ENCODE data around the gene FUCA1.
"Not testable (repeated sequence)": the region's sequence is repeated elsewhere in the genome, so short reads cannot be mapped to it uniquely, and the experiment has no call there.

The FUCA1 gene

DNA sequence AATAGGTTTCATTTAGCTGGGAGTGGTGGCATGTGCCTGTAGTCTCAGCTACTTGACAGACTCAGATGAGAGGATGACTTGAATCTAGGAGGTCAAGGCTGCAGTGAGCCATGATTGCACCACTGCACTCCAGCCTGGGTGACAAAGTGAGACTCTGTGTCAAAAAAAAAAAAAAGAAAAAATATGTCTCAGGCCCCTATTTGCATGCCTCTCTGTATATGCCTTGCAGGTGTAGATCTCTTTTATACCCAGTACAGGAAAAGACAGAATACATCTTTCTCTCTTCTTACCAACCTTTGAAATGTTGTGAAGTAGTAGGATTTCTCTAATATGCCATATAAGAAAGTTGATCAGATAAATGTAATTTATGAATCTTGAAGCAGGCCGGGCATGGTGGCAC, 38.6 kb upstream of the FUCA1 start:
- DNase-seq (ENCODE audit: extremely low read depth, insufficient read length), result no peak
- peaks cover 4% of the 10 kb centered on the region for H3K36me3 ChIP-seq (ENCODE audit: control insufficient read depth, insufficient read depth, low read length)
- TF ChIP-seq, protein P1, sequence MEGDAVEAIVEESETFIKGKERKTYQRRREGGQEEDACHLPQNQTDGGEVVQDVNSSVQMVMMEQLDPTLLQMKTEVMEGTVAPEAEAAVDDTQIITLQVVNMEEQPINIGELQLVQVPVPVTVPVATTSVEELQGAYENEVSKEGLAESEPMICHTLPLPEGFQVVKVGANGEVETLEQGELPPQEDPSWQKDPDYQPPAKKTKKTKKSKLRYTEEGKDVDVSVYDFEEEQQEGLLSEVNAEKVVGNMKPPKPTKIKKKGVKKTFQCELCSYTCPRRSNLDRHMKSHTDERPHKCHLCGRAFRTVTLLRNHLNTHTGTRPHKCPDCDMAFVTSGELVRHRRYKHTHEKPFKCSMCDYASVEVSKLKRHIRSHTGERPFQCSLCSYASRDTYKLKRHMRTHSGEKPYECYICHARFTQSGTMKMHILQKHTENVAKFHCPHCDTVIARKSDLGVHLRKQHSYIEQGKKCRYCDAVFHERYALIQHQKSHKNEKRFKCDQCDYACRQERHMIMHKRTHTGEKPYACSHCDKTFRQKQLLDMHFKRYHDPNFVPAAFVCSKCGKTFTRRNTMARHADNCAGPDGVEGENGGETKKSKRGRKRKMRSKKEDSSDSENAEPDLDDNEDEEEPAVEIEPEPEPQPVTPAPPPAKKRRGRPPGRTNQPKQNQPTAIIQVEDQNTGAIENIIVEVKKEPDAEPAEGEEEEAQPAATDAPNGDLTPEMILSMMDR (IDR thresholded peaks at IDR 0.05; ENCODE audit: insufficient read depth, low read length, poor library complexity, severe bottlenecking), result no peak
- no peak overlapping the region for H3K4me3 ChIP-seq (replicated peaks; ENCODE audit: low read depth, low read length)
- no peaks in the 10 kb centered on the region for H3K27me3 ChIP-seq (replicated peaks; ENCODE audit: control insufficient read depth, insufficient read depth, low read length)

DNA sequence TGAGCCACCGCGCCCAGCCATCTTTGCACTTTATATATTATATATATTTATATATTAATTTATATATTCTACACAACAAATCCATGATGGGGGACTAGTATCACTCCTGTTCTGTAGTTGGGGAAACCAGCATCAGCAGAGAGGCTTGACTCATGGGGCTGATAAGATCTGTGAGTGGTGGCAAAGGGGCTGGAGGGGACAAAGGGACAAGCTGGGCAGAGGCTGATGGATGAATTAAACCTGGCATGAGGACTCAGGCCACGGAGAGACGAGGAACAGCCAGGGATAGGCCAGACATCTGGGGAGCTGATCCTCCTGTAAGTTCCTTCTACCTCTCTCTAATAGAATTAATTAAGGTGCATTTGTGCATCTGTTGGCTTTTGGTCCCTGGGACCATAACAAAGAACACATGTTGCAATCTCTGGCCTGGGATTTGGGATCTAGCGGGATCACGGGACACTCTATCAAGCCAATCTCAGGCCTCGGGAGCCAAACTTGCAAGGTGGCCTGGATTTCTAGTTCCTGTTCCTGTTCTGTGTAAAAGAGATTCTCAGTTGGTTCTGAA, 37.5 kb upstream of the FUCA1 start:
- TF ChIP-seq, protein P1 (IDR thresholded peaks at IDR 0.05; ENCODE audit: insufficient read depth, low read length, poor library complexity, severe bottlenecking), result no peak
- no peak for DNase-seq (ENCODE audit: extremely low read depth, insufficient read length)
- no peak overlapping the region for H3K4me3 ChIP-seq (replicated peaks; ENCODE audit: low read depth, low read length)

GRCh38 chr1:23904748-23905357, 36.8 kb upstream of the FUCA1 start:
- Histone ChIP-seq H3K4me3 (replicated peaks; ENCODE audit: low read depth, low read length) (no peak overlapping the region), H3K27me3 (replicated peaks; ENCODE audit: control insufficient read depth, insufficient read depth, low read length) (no peaks in the 10 kb centered on the region), H3K36me3 (ENCODE audit: control insufficient read depth, insufficient read depth, low read length) (peaks cover 9% of the 10 kb centered on the region)
- TF ChIP-seq, protein P1 (IDR thresholded peaks at IDR 0.05; ENCODE audit: insufficient read depth, low read length, poor library complexity, severe bottlenecking), result no peak
- peak; percentile 61 for DNase-seq (ENCODE audit: extremely low read depth, insufficient read length)

More for the DNA sequence above, 37.5 kb upstream of the FUCA1 start:
- Histone ChIP-seq H3K27me3 (replicated peaks; ENCODE audit: control insufficient read depth, insufficient read depth, low read length) (no peaks in the 10 kb centered on the region), H3K36me3 (ENCODE audit: control insufficient read depth, insufficient read depth, low read length) (peaks cover 9% of the 10 kb centered on the region)

DNA sequence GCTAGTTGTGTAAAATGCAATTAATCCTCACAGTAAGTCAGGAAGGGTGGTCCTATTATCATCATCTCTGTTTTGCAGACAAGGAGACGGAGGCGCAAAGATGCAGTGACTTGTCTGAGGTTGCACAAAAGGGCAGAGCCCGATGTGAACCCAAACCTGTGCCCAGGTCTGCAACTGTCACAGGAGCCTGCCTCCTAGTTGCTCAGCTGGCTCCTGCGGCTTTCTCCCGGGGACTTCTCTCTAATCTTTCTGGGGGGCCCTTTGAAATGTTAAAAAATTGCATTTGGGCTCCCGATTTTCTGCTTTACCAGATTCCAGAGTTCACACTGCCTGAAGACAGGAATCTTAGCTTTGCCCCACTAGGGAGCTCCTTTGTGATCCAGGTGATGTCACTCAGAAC, 35.7 kb upstream of the FUCA1 start:
- H3K36me3 ChIP-seq (ENCODE audit: control insufficient read depth, insufficient read depth, low read length), result peaks cover 9% of the 10 kb centered on the region
- no peaks in the 10 kb centered on the region for H3K27me3 ChIP-seq (replicated peaks; ENCODE audit: control insufficient read depth, insufficient read depth, low read length)
- TF ChIP-seq, protein P1 (IDR thresholded peaks at IDR 0.05; ENCODE audit: insufficient read depth, low read length, poor library complexity, severe bottlenecking), result no peak
- H3K4me3 ChIP-seq (replicated peaks; ENCODE audit: low read depth, low read length), result no peak overlapping the region
- DNase-seq (ENCODE audit: extremely low read depth, insufficient read length), result no peak

DNA sequence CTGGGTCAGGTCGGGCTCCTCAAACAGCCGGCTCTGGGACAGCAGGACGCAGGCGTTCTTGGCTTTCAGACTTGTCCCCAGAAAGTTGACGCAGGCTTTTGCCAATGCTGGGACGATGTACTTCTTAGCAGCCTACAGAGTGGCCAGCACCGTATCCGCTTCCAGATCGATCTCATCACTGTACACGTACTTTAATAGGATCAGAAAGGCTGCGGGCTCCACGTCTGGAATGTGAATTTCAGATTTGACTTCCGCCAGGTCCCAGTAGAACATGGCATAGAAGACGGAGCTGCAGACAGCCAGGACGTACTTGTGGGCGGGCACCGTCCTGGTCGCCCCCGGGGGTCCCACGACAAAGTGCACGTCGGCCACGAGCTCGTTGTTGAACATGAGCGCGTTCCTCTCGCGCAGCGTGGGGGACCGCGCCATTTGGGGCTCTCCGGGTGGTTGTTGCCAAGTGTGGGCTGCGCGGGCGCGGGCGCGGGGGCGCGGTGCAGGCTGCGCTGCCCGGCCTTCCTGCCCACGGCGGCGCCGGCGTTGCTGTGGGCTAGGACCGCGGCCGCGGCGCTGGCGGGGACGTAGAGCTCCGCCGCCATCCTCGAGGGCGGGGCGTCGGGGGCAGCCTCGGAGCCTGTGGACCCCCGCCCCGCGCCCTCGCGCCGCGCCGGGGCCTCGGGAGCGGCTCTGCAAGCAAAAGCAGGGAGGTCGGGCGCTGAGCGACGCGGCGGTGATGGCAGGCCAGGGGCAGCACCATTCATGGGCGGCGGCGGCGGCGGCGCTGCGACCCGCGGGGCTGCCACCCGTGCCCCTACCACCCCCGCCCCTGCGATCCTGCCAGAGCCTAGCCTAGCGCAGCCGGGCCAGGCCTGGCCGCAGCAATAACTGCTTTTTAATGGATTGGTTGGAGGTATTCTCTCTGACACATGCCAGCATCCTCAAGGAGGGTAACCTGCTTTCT, 34.5 kb upstream of the FUCA1 start:
- no peaks in the 10 kb centered on the region for H3K27me3 ChIP-seq (replicated peaks; ENCODE audit: control insufficient read depth, insufficient read depth, low read length)
- TF ChIP-seq, protein P1 (IDR thresholded peaks at IDR 0.05; ENCODE audit: insufficient read depth, low read length, poor library complexity, severe bottlenecking), result no peak
- H3K4me3 ChIP-seq (replicated peaks; ENCODE audit: low read depth, low read length), result no peak overlapping the region
- no peak for DNase-seq (ENCODE audit: extremely low read depth, insufficient read length)
- peaks cover 9% of the 10 kb centered on the region for H3K36me3 ChIP-seq (ENCODE audit: control insufficient read depth, insufficient read depth, low read length)

DNA sequence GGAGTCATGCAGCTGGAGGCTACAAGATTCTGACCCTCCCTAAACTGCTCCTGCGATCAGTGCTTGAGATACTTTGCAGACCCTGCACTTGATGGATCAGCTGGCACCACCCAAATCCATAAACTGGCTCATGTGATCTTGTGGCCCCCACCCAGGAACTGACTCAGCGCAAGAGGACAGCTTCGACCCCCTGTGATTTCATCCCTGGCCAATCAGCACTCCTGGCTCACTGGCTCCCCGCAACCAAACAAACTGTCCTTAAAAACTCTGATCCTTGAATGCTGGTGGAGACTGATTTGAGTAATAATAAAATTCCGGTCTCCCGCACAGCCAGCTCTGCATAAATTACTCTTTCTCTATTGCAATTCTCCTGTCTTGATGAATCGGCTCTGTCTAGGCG, 31.9 kb upstream of the FUCA1 start:
- DNase-seq (ENCODE audit: extremely low read depth, insufficient read length); H3K27me3 ChIP-seq (replicated peaks; ENCODE audit: control insufficient read depth, insufficient read depth, low read length); H3K36me3 ChIP-seq (ENCODE audit: control insufficient read depth, insufficient read depth, low read length); H3K4me3 ChIP-seq (replicated peaks; ENCODE audit: low read depth, low read length): not testable (repeated sequence)
